A549 (cell line): Measurements from ENCODE around the gene CCND2. TPM values are rescaled to one million over a fixed set of nuclear protein-coding genes. Genes with fewer than 3 reads are reported as not detected.

ENCODE experiments used
- ATAC-seq, 2 experiments: fragments of 200-7000 bp in 1 of 2; fragments of >200 bp in 1 of 2; cut with Nextera tagmentation in 1 of 2; cut with Tn5 transposase in 1 of 2; 3 replicates each; pipeline versions ENCODE4 v1.8.0 to v1.9.1; 2018 to 2020; ENCODE audit warnings: mild to moderate bottlenecking in 1 of 2, moderate library complexity in 1 of 2
- CTCF ChIA-PET: fragments of 300-600 bp; sonication (Branson Sonifier 250); formaldehyde crosslinking; extraction: SDS; loops from one replicate; lab custom pipeline; 2021; ENCODE audit warnings: antibody characterized with exemption, inconsistent platforms; lab: Yijun Ruan, JAX
- POLR2A ChIA-PET: fragments of 350-600 bp; formaldehyde crosslinking; extraction: SDS; loops from one replicate; lab custom pipeline; 2021; ENCODE audit warnings: antibody characterized with exemption, inconsistent platforms; lab: Yijun Ruan, JAX
- DNase-seq, 2 experiments: peaks; one replicate each; pipeline versions ENCODE4 v3.0.0 to v3.0.0-alpha.2; 2011 to 2016; ENCODE audit warnings: low read depth in 1 of 2, low spot score in 1 of 2
- FAIRE-seq: peaks from 2 replicates; lab custom pipeline; 2011; peaks lifted over from hg19 to GRCh38; lab: Jason Lieb, UNC
- H3K27ac ChIP-seq, 2 experiments: fragments of >200 bp; sonication (Bioruptor Twin); formaldehyde crosslinking; 3 replicates each; pipeline ENCODE4 v1.5.1; 2016 to 2017
- H3K4me1 ChIP-seq: fragments of >200 bp; sonication (Bioruptor Twin); formaldehyde crosslinking; 3 replicates; pipeline ENCODE4 v1.6.1; 2016
- H3K4me2 ChIP-seq: fragments of >200 bp; sonication (Bioruptor Twin); formaldehyde crosslinking; 3 replicates; pipeline ENCODE4 v1.6.1; 2016
- H3K4me3 ChIP-seq: fragments of >200 bp; sonication (Bioruptor Twin); formaldehyde crosslinking; 3 replicates; pipeline ENCODE4 v1.5.1; 2016
- H3K9me3 ChIP-seq: fragments of >200 bp; sonication (Bioruptor Twin); formaldehyde crosslinking; 3 replicates; pipeline ENCODE4 v1.6.1; 2016
- CBX2 ChIP-seq: fragments of 200-600 bp; sonication (generic); IDR thresholded peaks from 2 replicates; pipeline ENCODE4 v1.6.1; 2016; ENCODE audit warnings: low read depth, mild to moderate bottlenecking, borderline replicate concordance
- CBX8 ChIP-seq: fragments of 200-600 bp; sonication (generic); IDR thresholded peaks from 2 replicates; pipeline ENCODE4 v1.6.1; 2016
- CEBPB ChIP-seq, 2 experiments: fragments of >200 bp in 1 of 2; sonication (Bioruptor Twin) in 1 of 2; formaldehyde crosslinking in 1 of 2; IDR thresholded peaks; 2 replicates each; pipeline ENCODE4 v1.6.1; 2012 to 2016
- CHD4 ChIP-seq: fragments of 200-600 bp; sonication (generic); IDR thresholded peaks from 2 replicates; pipeline ENCODE4 v1.6.1; 2016; ENCODE audit warnings: antibody characterized with exemption, mild to moderate bottlenecking, borderline replicate concordance
- EHMT2 ChIP-seq: fragments of 200-600 bp; sonication (generic); IDR thresholded peaks from 2 replicates; pipeline ENCODE4 v1.6.1; 2016; ENCODE audit warnings: antibody characterized with exemption, low read depth, mild to moderate bottlenecking, moderate library complexity
- EP300 ChIP-seq, 2 experiments: fragments of >200 bp; sonication (Bioruptor Twin); formaldehyde crosslinking; IDR thresholded peaks; 2 replicates in 1 of 2; 3 replicates in 1 of 2; pipeline ENCODE4 v1.6.1; 2016 to 2017
- GATA3 ChIP-seq: IDR thresholded peaks from 2 replicates; pipeline ENCODE4 v1.6.1; 2012; ENCODE audit warnings: borderline replicate concordance
- HDAC2 ChIP-seq: fragments of 200-600 bp; sonication (generic); IDR thresholded peaks from 2 replicates; pipeline ENCODE4 v1.6.1; 2016
- HOXA7 ChIP-seq: fragments of 250-450 bp; sonication (Bioruptor Pico); IDR thresholded peaks from 2 replicates; pipeline ENCODE4 v1.5.0; 2020; ENCODE audit warnings: mild to moderate bottlenecking, moderate library complexity
- JUN ChIP-seq, 2 experiments: fragments of >200 bp; sonication (Bioruptor Twin); formaldehyde crosslinking; IDR thresholded peaks; 2 replicates in 1 of 2; 3 replicates in 1 of 2; pipeline ENCODE4 v1.6.1; 2016 to 2017
- MAFK ChIP-seq: fragments of 450-650 bp; IDR thresholded peaks from 2 replicates; pipeline ENCODE4 v1.6.1; 2014; ENCODE audit not compliant: partially characterized antibody
- NPAS2 ChIP-seq: fragments of 250-450 bp; sonication (Bioruptor Pico); IDR thresholded peaks from 2 replicates; pipeline ENCODE4 v1.8.0; 2022; ENCODE audit warnings: mild to moderate bottlenecking, moderate library complexity, borderline replicate concordance
- POLR2AphosphoS2 ChIP-seq: conservative IDR thresholded peaks from 2 replicates; pipeline ENCODE4 v1.6.1; 2012; ENCODE audit warnings: low read length, improper control_type of control experiment, inconsistent platforms
- SREBF2 ChIP-seq: fragments of 450-650 bp; IDR thresholded peaks from 2 replicates; pipeline ENCODE4 v1.6.1; 2014; ENCODE audit warnings: mild to moderate bottlenecking, moderate library complexity
- TP53 ChIP-seq: fragments of 250-450 bp; sonication (Bioruptor Pico); IDR thresholded peaks from 2 replicates; pipeline ENCODE4 v1.5.0; 2021; ENCODE audit warnings: mild to moderate bottlenecking, moderate library complexity
- ZFP36 ChIP-seq: fragments of 450-650 bp; IDR thresholded peaks from 2 replicates; pipeline ENCODE4 v1.6.1; 2014; ENCODE audit warnings: borderline replicate concordance; ENCODE audit not compliant: partially characterized antibody
- WGBS: methylation state at CpG from one replicate; pipeline ENCODE4 v1.1.6; 2017; ENCODE audit errors: missing lambda C conversion rate; 5-methylcytosine and 5-hydroxymethylcytosine counted together
- polyA plus RNA-seq, 4 experiments: library from polyadenylated mRNA; depleted of rRNA in 3 of 4; stranded (reverse); fragments of >200 nt; fragmentation: RNase III in 1 of 4; extraction: RNeasy Plus Mini Kit Qiagen cat#74134 plus additional on column Dnase treatment in 1 of 4; gene quantifications; 2 replicates in 3 of 4; 3 replicates in 1 of 4; pipeline ENCODE4 v1.2.3, GENCODE V29; 2011 to 2017
- TF ChIP-seq, protein P1 (sequence below): fragments of 150-350 bp; IDR thresholded peaks from 2 replicates; pipeline ENCODE4 v1.6.1; 2014; ENCODE audit warnings: low read depth, mild to moderate bottlenecking, low read length
- TF ChIP-seq, protein P2 (sequence below): fragments of 250-450 bp; sonication (Bioruptor Pico); IDR thresholded peaks from 2 replicates; pipeline ENCODE4 v1.5.0; 2020; ENCODE audit warnings: low read depth, mild to moderate bottlenecking, moderate library complexity
- TF ChIP-seq, protein P3 (sequence below): IDR thresholded peaks from 2 replicates; pipeline ENCODE4 v1.6.1; 2012; ENCODE audit warnings: low read depth, borderline replicate concordance
- TF ChIP-seq, protein P4 (sequence below): fragments of >200 bp; sonication (Bioruptor Twin); formaldehyde crosslinking; IDR thresholded peaks from 2 replicates; pipeline ENCODE4 v1.6.1; 2016
- TF ChIP-seq, protein P5 (sequence below): fragments of >200 bp; sonication (Bioruptor Twin); formaldehyde crosslinking; IDR thresholded peaks from 3 replicates; pipeline ENCODE4 v1.6.1; 2016
- TF ChIP-seq, protein P6 (sequence below): IDR thresholded peaks from 2 replicates; pipeline ENCODE4 v1.6.1; 2012
- TF ChIP-seq, protein P7 (sequence below): fragments of 250-450 bp; sonication (Bioruptor Pico); IDR thresholded peaks from 2 replicates; pipeline ENCODE4 v1.5.0; 2021; ENCODE audit warnings: mild to moderate bottlenecking, moderate library complexity, borderline replicate concordance
- TF ChIP-seq, protein P8 (sequence below): IDR thresholded peaks from 2 replicates; pipeline ENCODE4 v1.6.1; 2012

The CCND2 gene
- polyA plus RNA-seq, 2 of the 4 experiments (the other 2 are of a cell fraction): 0.18 TPM; not detected in 1

DNA sequence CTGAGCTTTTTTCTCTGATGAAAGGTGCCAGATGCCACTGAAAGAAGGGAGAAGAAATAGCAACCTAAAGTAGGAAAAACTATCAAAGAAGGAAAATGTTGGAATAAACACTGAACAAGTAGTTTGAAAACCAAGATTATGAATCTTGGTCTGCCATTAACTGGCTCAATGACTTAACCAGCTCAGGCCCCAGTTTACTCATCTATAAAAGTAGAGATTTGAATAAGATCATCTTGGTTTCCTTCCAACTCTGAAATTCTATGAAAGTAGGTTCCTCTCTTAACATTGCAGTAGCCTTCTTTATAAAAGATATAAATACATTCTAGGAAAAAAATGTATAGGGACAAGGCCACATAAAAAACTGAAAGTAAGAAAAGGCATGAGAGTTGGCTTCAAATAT is 16.1 kb upstream of the CCND2 start:
- DNase-seq: no peak
- POLR2A ChIA-PET: no interaction called here

DNA sequence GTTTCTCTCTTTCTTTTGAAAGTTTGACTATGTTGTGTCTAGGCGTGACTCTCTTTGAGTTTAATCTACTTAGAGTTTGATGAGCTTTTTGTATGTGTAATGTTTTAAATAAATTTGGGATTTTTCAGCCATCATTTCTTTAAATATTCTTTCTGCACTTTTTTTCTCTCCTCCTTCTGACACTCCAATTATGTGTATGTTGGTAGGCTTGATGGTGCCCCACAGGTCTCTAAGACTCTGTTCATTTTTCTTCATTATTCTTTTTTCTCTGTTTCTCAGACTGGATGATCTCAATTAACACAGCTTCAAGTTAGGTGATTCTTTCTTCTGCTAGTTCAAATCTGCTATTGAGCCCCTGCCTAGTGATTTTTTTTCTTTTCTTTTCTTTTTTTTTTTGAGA is 14.5 kb upstream of the CCND2 start:
- Histone ChIP-seq H3K4me3 (no peak overlapping the region), H3K9me3 (peaks cover 4% of the 10 kb centered on the region; the same call in 1 of the 3 replicates), H3K4me2 (no peak overlapping the region), H3K4me1 (no peaks in the 10 kb centered on the region), H3K27ac (no peak overlapping the region)
- ATAC-seq: no peak
- 0% methylated on average over 1 of the region's 1 CpG for WGBS
- ChIA-PET CTCF (interaction anchor here (2.1 kb wide), 1 partner anchor 17 kb away, joined by 6 read pairs; no protein-coding TSS in a partner anchor), POLR2A (no interaction called here)
- no peak for FAIRE-seq
- no peak for DNase-seq
- TF ChIP-seq POLR2AphosphoS2 (no peak), CBX8 (no peak)

More for the DNA sequence above, 16.1 kb upstream of the CCND2 start:
- Histone ChIP-seq H3K4me2 (no peak overlapping the region), H3K9me3 (peaks cover 4% of the 10 kb centered on the region; the same call in 1 of the 3 replicates), H3K4me1 (no peaks in the 10 kb centered on the region), H3K4me3 (no peak overlapping the region), H3K27ac (no peak overlapping the region)
- ATAC-seq: no peak
- no peak for FAIRE-seq
- TF ChIP-seq ZFP36 (no peak), MAFK (no peak), SREBF2 (no peak), EP300 (IDR thresholded peaks at IDR 0.05) (no peak), EHMT2 (no peak), NPAS2 (CRISPR knock-in tag) (no peak), CBX8 (no peak), HDAC2 (no peak), TP53 (CRISPR knock-in tag) (no peak), CEBPB (IDR thresholded peaks at IDR 0.05) (no peak), GATA3 (no peak), JUN (IDR thresholded peaks at IDR 0.05) (no peak), HOXA7 (no peak), CBX2 (no peak)
- TF ChIP-seq, protein P1, sequence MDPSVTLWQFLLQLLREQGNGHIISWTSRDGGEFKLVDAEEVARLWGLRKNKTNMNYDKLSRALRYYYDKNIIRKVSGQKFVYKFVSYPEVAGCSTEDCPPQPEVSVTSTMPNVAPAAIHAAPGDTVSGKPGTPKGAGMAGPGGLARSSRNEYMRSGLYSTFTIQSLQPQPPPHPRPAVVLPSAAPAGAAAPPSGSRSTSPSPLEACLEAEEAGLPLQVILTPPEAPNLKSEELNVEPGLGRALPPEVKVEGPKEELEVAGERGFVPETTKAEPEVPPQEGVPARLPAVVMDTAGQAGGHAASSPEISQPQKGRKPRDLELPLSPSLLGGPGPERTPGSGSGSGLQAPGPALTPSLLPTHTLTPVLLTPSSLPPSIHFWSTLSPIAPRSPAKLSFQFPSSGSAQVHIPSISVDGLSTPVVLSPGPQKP: no peak
- TF ChIP-seq, protein P2, sequence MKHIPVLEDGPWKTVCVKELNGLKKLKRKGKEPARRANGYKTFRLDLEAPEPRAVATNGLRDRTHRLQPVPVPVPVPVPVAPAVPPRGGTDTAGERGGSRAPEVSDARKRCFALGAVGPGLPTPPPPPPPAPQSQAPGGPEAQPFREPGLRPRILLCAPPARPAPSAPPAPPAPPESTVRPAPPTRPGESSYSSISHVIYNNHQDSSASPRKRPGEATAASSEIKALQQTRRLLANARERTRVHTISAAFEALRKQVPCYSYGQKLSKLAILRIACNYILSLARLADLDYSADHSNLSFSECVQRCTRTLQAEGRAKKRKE: no peak
- TF ChIP-seq, protein P3, sequence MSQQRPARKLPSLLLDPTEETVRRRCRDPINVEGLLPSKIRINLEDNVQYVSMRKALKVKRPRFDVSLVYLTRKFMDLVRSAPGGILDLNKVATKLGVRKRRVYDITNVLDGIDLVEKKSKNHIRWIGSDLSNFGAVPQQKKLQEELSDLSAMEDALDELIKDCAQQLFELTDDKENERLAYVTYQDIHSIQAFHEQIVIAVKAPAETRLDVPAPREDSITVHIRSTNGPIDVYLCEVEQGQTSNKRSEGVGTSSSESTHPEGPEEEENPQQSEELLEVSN: no peak
- TF ChIP-seq, protein P4, sequence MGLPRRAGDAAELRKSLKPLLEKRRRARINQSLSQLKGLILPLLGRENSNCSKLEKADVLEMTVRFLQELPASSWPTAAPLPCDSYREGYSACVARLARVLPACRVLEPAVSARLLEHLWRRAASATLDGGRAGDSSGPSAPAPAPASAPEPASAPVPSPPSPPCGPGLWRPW: no peak
- TF ChIP-seq, protein P5, sequence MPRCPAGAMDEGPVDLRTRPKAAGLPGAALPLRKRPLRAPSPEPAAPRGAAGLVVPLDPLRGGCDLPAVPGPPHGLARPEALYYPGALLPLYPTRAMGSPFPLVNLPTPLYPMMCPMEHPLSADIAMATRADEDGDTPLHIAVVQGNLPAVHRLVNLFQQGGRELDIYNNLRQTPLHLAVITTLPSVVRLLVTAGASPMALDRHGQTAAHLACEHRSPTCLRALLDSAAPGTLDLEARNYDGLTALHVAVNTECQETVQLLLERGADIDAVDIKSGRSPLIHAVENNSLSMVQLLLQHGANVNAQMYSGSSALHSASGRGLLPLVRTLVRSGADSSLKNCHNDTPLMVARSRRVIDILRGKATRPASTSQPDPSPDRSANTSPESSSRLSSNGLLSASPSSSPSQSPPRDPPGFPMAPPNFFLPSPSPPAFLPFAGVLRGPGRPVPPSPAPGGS: no peak
- TF ChIP-seq, protein P6, sequence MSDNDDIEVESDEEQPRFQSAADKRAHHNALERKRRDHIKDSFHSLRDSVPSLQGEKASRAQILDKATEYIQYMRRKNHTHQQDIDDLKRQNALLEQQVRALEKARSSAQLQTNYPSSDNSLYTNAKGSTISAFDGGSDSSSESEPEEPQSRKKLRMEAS: no peak
- CTCF ChIA-PET: interaction anchor here (1.3 to 1.5 kb wide), 3 partner anchors 20 to 373 kb away, joined by 3 to 4 read pairs (median 4); no protein-coding TSS in a partner anchor

DNA sequence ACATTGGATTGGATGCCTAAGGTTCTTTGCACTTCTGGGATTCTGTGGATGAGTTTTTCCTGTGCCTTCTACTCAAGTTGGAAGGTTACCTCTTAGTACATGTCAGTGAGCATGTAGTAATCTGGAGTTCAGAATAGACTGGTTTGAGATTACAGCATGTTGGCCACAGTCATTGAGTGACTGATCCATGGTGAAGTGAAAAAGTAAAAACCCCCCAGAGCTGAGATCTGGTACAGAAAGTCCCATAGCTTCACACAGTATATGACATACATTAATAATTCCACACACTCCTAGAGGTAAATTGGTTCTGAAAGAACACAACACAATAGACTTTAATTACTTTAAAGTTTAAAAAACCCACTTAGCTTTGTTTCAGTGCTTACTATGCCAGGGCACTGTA is 11.9 kb upstream of the CCND2 start:
- no peak for FAIRE-seq
- Histone ChIP-seq H3K27ac (no peak overlapping the region), H3K4me2 (no peak overlapping the region), H3K4me3 (no peak overlapping the region), H3K9me3 (peaks cover 4% of the 10 kb centered on the region; the same call in 1 of the 3 replicates), H3K4me1 (no peaks in the 10 kb centered on the region)
- no peak for DNase-seq
- ChIA-PET POLR2A (no interaction called here), CTCF (interaction anchor here (1.0 to 3.9 kb wide), 3 partner anchors 15 to 376 kb away, joined by 3 to 17 read pairs (median 3); no protein-coding TSS in a partner anchor)
- ATAC-seq: no peak
- TF ChIP-seq CHD4: no peak
- TF ChIP-seq, protein P7, sequence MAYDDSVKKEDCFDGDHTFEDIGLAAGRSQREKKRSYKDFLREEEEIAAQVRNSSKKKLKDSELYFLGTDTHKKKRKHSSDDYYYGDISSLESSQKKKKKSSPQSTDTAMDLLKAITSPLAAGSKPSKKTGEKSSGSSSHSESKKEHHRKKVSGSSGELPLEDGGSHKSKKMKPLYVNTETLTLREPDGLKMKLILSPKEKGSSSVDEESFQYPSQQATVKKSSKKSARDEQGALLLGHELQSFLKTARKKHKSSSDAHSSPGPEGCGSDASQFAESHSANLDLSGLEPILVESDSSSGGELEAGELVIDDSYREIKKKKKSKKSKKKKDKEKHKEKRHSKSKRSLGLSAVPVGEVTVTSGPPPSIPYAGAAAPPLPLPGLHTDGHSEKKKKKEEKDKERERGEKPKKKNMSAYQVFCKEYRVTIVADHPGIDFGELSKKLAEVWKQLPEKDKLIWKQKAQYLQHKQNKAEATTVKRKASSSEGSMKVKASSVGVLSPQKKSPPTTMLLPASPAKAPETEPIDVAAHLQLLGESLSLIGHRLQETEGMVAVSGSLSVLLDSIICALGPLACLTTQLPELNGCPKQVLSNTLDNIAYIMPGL (CRISPR knock-in tag): no peak
- TF ChIP-seq, protein P1: no peak
- TF ChIP-seq, protein P8, sequence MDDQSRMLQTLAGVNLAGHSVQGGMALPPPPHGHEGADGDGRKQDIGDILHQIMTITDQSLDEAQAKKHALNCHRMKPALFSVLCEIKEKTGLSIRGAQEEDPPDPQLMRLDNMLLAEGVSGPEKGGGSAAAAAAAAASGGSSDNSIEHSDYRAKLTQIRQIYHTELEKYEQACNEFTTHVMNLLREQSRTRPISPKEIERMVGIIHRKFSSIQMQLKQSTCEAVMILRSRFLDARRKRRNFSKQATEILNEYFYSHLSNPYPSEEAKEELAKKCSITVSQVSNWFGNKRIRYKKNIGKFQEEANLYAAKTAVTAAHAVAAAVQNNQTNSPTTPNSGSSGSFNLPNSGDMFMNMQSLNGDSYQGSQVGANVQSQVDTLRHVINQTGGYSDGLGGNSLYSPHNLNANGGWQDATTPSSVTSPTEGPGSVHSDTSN: no peak
